Type B pancreatic cell (in vitro differentiated cells): Measurements from ENCODE around the gene PTGES3L. TPM values are rescaled to one million over a fixed set of nuclear protein-coding genes. Genes with fewer than 3 reads are reported as not detected.
"Not testable (repeated sequence)": the region's sequence is repeated elsewhere in the genome, so short reads cannot be mapped to it uniquely, and the experiment has no call there.

Experiments
- DNase-seq: peaks from one replicate; pipeline ENCODE4 v3.0.0; 2021; ENCODE audit warnings: mixed read lengths; ENCODE audit not compliant: unreplicated experiment; ENCODE audit errors: extremely low spot score
- H3K27ac Mint-ChIP-seq: 2 replicates; pipeline ENCODE4 v1.8.0; 2021; ENCODE audit warnings: mild to moderate bottlenecking, mixed read lengths
- H3K27me3 Mint-ChIP-seq: 2 replicates; pipeline ENCODE4 v1.8.0; 2021; ENCODE audit warnings: mixed read lengths
- H3K36me3 Mint-ChIP-seq: 2 replicates; pipeline ENCODE4 v1.8.0; 2021; ENCODE audit warnings: mixed read lengths
- H3K4me1 Mint-ChIP-seq: one replicate; pipeline ENCODE4 v1.8.0; 2021; ENCODE audit warnings: mixed read lengths; ENCODE audit not compliant: unreplicated experiment
- H3K4me3 Mint-ChIP-seq: 2 replicates; pipeline ENCODE4 v1.8.0; 2021; ENCODE audit warnings: mild to moderate bottlenecking, mixed read lengths
- H3K9me3 Mint-ChIP-seq: 2 replicates; pipeline ENCODE4 v1.8.0; 2021; ENCODE audit warnings: mixed read lengths
- total RNA-seq: library from RNA; stranded (reverse); gene quantifications from 2 replicates; pipeline ENCODE4 v1.2.1, GENCODE V29; 2021; ENCODE audit warnings: low replicate concordance
- TF ChIP-seq, protein P1 (sequence below): fragments of 200-600 bp; sonication (generic); conservative IDR thresholded peaks from 2 replicates; pipeline ENCODE4 v1.5.0; 2021; ENCODE audit warnings: antibody characterized with exemption, mild to moderate bottlenecking

Gene PTGES3L
- total RNA-seq, 1 donor from 2014 or later = 1.5 TPM

DNA sequence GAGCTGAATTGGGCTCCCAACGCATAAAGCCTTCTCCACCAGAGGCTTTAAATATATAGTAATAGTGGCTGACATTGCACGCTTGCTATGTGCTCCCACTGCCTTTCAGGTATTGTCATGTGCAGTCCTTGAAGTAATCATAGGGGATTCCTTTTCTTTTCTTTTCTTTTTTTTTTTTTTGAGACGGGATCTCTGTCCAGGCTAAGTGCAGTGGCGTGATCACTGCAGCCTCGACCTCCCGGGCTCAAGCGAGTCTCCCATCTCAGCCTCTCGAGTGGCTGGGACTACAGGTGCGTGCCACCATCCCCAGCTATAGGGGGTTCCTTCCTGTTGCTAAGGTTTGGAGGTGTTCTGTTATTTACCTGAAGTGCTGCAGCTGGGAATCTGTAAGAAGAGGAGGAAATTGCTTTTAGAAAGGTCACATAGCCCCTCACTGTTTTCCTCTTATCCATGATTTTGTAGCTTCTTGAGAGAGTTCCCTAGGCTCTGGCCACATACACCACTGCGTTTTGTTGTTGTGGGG lies 19.2 kb upstream of the PTGES3L start:
- Mint-ChIP-seq H3K4me3 (peak overlapping the region; percentile 99), H3K36me3 (peaks cover 13% of the 10 kb centered on the region)

DNA sequence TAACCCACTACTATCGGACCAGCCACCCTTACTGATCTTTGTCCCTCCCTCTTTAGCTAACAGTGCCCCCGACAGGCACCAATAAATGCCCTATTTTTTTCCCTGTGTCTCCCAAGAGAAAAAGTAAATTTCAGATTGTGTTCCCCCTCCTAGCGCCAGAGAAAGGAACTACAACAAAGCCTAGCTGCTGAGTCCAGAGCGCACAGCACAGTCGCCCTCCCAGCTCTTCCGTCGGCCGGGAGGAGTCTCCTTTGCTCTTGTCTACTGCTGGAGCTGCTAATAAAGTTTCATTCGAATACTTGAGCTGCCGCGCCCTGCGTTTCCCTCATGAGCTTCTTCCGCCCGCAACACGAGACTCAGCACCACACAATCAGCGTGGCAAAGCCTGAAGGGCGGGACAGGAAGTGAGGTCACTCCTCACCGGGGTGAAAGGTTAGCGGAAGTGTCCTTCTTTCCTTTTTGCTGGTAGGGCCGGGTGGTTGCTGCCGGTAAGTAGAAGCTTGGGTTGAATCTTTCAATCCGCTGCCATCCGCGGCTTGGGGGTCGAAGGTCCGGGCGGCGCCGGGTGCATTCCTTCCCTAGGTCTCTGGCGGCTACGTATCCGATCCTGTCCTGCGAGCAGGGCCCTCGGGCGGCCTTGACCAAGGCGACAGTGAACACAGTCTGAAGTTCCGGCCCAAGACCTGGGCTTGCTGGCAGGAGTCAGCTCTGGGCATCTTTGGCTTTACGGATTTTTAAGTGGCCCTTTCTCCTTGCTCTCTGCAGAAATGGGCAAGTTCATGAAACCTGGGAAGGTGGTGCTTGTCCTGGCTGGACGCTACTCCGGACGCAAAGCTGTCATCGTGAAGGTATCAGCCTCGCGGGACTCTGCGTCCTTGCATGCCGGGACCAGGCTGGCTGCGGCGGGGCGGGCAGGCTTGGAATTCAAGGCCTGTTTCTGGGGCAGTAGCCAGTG lies 18.4 kb upstream of the PTGES3L start, which contains the start of gene RPL27:
RPL27 (plus strand) TSS at position 436 of the 955 bp plus-strand sequence; CDS start at position 768, 332 bp downstream.
- no peaks in the 10 kb centered on the region for H3K9me3 Mint-ChIP-seq
- DNase-seq = peak; percentile 95
- peaks cover 13% of the 10 kb centered on the region for H3K36me3 Mint-ChIP-seq
- TF ChIP-seq, protein P1, sequence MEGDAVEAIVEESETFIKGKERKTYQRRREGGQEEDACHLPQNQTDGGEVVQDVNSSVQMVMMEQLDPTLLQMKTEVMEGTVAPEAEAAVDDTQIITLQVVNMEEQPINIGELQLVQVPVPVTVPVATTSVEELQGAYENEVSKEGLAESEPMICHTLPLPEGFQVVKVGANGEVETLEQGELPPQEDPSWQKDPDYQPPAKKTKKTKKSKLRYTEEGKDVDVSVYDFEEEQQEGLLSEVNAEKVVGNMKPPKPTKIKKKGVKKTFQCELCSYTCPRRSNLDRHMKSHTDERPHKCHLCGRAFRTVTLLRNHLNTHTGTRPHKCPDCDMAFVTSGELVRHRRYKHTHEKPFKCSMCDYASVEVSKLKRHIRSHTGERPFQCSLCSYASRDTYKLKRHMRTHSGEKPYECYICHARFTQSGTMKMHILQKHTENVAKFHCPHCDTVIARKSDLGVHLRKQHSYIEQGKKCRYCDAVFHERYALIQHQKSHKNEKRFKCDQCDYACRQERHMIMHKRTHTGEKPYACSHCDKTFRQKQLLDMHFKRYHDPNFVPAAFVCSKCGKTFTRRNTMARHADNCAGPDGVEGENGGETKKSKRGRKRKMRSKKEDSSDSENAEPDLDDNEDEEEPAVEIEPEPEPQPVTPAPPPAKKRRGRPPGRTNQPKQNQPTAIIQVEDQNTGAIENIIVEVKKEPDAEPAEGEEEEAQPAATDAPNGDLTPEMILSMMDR = peak; percentile 87
- peak within 1 kb of the TSS; percentile 99 for H3K27ac Mint-ChIP-seq
- peak within 1 kb of the TSS; percentile 99 for H3K4me3 Mint-ChIP-seq
- H3K27me3 Mint-ChIP-seq = no peaks in the 10 kb centered on the region
- H3K4me1 Mint-ChIP-seq = peaks cover 16% of the 10 kb centered on the region

More for the DNA sequence above, 19.2 kb upstream of the PTGES3L start:
- peaks cover 16% of the 10 kb centered on the region for H3K4me1 Mint-ChIP-seq
- no peaks in the 10 kb centered on the region for H3K9me3 Mint-ChIP-seq
- H3K27ac Mint-ChIP-seq = peak overlapping the region; percentile 99
- H3K27me3 Mint-ChIP-seq = no peaks in the 10 kb centered on the region
- no peak for DNase-seq
- TF ChIP-seq, protein P1 = no peak

DNA sequence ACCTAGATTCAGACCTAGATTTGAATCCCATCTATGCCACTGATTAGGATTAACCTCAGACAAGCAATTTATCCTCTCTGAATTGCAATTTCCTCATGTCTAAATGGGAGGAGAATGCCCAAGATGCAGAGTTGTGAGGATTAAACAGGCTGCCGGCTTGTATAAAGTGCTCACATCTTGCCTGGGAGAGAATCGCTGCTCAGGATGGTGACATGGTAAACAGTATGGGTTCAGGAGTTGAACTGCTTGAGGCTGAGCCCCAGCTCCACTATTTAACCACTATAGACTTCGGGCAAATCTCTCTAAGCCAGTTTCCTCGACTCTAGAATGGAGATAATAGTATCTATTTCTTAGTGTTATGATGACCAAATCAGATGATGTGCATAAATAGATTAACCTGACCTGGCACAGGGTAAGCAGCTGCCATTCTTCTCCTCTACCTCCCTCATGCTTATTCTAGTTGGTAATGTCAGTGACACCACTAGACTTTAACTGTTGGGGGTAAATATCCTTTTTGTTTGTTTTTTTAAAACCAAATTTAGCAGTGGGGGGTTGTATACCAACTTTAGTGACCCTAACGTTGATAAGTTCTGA lies 17.6 kb upstream of the PTGES3L start:
- Mint-ChIP-seq H3K27me3 (no peaks in the 10 kb centered on the region), H3K36me3 (peaks cover 13% of the 10 kb centered on the region), H3K27ac (peak overlapping the region; percentile 99), H3K9me3 (no peaks in the 10 kb centered on the region), H3K4me1 (peaks cover 16% of the 10 kb centered on the region), H3K4me3 (peak overlapping the region; percentile 99)
- TF ChIP-seq, protein P1 = no peak
- no peak for DNase-seq

DNA sequence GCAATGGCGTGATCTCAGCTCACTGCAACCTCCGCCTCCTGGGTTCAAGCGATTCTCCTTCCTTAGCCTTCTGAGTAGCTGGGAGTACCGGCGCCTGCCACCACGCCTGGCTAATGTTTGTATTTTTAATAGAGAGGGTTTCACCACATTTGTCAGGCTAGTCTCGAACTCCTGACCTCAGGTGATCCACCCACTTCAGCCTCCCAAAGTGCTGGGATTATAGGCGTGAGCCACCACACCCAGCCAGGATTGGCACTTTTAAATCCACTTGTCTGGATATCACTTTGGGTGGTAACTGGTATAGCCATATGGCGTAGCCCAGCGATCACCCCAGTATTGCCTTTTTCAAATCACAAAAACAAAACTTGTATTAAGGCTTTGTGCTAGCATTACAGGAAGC lies 14.0 kb upstream of the PTGES3L start:
- H3K4me1 Mint-ChIP-seq, H3K27me3 Mint-ChIP-seq, DNase-seq: not testable (repeated sequence)

DNA sequence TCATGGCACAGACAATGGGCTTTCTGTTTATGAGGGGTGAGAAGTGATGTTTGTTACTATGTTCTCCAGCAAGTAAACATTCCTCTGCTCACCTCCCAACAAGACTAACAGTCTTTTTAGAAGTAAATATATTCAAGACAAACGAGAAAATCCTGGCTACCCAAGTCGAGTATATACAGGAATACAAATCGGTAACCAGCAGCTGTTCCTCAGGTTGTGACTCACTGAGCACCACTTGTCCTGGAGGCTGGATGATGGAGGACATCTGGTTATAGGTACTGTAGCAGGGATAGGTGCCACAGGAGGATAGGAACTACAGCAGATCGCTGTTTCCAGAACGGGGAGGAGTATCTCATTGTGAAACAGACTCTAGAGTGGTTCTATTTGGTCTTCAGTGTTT lies 13.0 kb upstream of the PTGES3L start:
- peaks cover 3% of the 10 kb centered on the region for H3K4me1 Mint-ChIP-seq
- peaks cover 12% of the 10 kb centered on the region for H3K36me3 Mint-ChIP-seq
- H3K9me3 Mint-ChIP-seq = no peaks in the 10 kb centered on the region
- H3K27ac Mint-ChIP-seq = no peak overlapping the region
- no peak overlapping the region for H3K4me3 Mint-ChIP-seq
- H3K27me3 Mint-ChIP-seq = no peaks in the 10 kb centered on the region
- TF ChIP-seq, protein P1 = no peak
- no peak for DNase-seq

More for the DNA sequence above, 14.0 kb upstream of the PTGES3L start:
- not testable (repeated sequence) for H3K4me3 Mint-ChIP-seq, H3K9me3 Mint-ChIP-seq, H3K27ac Mint-ChIP-seq
- peaks cover 11% of the 10 kb centered on the region for H3K36me3 Mint-ChIP-seq
